ENCODE measurements around the gene FBXL16.
A peak's percentile ranks its signal among the peaks of the same experiment; 100 is the strongest.
"Not testable (repeated sequence)": the region's sequence is repeated elsewhere in the genome, so short reads cannot be mapped to it uniquely, and the experiment has no call there.

FBXL16 gene

GRCh38 chr16:715477-716199 is 10.0 kb upstream of the FBXL16 start:
- Histone ChIP-seq H3K9me3 (ENCODE audit: low read length) (no peaks in the 10 kb centered on the region), H3K4me1 (ENCODE audit: insufficient read depth, low read length) (peaks cover 59% of the 10 kb centered on the region), H3K27me3 (ENCODE audit: insufficient read depth, low read length) (no peaks in the 10 kb centered on the region), H3K36me3 (ENCODE audit: insufficient read depth, low read length) (peaks cover 13% of the 10 kb centered on the region), H2AFZ (ENCODE audit: low read depth, low read length) (no peak overlapping the region), H3K4me3 (ENCODE audit: low read length) (peak overlapping the region; percentile 76)

DNA sequence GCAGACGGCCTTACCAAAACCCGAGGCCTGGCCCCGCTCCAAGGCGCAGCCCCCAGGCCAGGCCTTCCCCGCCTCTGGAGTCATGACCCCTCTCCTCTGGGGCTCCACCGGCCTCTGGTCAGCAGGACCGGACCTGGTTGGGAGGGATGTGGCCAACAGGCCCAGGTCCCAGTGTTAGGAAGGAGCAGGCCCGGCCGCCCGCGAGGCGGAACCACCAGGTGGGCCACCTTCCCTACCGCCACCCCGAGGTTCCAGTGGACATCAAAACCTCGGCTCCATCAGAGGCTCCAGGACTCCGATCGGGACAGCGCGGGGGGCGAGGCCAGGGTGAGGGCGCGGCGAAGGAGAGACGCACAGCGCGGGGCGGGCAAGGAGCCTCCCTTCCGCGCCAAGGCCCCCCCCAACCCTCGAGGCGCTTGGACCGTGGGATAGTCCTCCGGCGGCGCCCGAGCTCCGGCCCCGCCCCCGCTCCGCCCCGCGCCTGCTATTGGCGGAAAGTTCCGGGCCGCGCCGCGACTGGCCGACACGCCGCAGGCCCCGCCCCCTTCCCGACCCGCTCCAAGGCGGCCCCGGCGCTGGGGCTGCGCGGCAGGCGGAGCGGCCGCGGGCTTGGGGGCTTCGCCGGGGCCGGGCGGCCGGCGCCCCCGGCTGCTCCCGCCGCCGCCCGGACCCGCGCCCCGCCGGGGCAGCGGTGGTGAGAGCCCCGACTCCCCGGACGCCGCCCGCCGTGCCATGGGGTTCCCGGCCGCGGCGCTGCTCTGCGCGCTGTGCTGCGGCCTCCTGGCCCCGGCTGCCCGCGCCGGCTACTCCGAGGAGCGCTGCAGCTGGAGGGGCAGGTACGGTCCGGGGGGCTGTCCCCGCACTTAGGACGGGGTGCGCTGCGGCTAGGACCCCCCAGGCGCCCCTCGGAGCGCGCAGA is 9.2 kb upstream of the FBXL16 start, which contains the start of gene METRN:
Gene METRN (plus strand): TSS at position 561 of the 919 bp plus-strand sequence. CDS start 172 bp downstream, at position 733.
- Histone ChIP-seq H2AFZ (ENCODE audit: low read depth, low read length) (no peak within 1 kb of the TSS), H3K36me3 (ENCODE audit: insufficient read depth, low read length) (peaks cover 13% of the 10 kb centered on the region), H3K4me1 (ENCODE audit: insufficient read depth, low read length) (peaks cover 63% of the 10 kb centered on the region), H3K4me3 (ENCODE audit: low read length) (peak within 1 kb of the TSS; percentile 76), H3K27me3 (ENCODE audit: insufficient read depth, low read length) (no peaks in the 10 kb centered on the region), H3K9me3 (ENCODE audit: low read length) (no peaks in the 10 kb centered on the region)

DNA sequence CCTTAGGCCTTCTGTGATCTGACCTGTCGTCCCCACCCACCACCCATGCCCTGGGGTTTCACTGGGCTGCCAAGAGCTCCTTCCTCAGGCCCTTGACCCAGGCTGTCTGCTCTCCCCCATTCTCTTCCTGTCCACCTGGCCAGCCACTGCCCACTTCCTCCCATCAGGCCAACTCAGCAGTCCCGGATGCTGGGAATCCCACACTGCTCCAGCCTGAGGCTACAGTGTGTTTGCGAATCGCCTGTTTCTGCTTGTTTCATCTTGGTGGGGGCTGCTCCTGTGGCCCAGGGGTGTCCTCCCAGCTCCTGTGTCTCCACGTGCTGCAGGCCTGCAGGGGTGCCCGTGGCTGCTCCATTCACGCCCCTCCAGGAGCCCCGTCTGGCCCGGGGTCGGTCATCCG is 8.5 kb upstream of the FBXL16 start:
- H3K4me3 ChIP-seq (ENCODE audit: low read length) = no peak overlapping the region
- no peak overlapping the region for H2AFZ ChIP-seq (ENCODE audit: low read depth, low read length)
- H3K9me3 ChIP-seq (ENCODE audit: low read length) = no peaks in the 10 kb centered on the region
- peaks cover 13% of the 10 kb centered on the region for H3K36me3 ChIP-seq (ENCODE audit: insufficient read depth, low read length)
- no peaks in the 10 kb centered on the region for H3K27me3 ChIP-seq (ENCODE audit: insufficient read depth, low read length)
- H3K4me1 ChIP-seq (ENCODE audit: insufficient read depth, low read length) = peaks cover 61% of the 10 kb centered on the region

GRCh38 chr16:712740-713250 is 7.2 kb upstream of the FBXL16 start:
- not testable (repeated sequence) for H2AFZ ChIP-seq (ENCODE audit: low read depth, low read length); H3K27me3 ChIP-seq (ENCODE audit: insufficient read depth, low read length); H3K36me3 ChIP-seq (ENCODE audit: insufficient read depth, low read length); H3K9me3 ChIP-seq (ENCODE audit: low read length); H3K4me3 ChIP-seq (ENCODE audit: low read length)
- peaks cover 59% of the 10 kb centered on the region for H3K4me1 ChIP-seq (ENCODE audit: insufficient read depth, low read length)

DNA sequence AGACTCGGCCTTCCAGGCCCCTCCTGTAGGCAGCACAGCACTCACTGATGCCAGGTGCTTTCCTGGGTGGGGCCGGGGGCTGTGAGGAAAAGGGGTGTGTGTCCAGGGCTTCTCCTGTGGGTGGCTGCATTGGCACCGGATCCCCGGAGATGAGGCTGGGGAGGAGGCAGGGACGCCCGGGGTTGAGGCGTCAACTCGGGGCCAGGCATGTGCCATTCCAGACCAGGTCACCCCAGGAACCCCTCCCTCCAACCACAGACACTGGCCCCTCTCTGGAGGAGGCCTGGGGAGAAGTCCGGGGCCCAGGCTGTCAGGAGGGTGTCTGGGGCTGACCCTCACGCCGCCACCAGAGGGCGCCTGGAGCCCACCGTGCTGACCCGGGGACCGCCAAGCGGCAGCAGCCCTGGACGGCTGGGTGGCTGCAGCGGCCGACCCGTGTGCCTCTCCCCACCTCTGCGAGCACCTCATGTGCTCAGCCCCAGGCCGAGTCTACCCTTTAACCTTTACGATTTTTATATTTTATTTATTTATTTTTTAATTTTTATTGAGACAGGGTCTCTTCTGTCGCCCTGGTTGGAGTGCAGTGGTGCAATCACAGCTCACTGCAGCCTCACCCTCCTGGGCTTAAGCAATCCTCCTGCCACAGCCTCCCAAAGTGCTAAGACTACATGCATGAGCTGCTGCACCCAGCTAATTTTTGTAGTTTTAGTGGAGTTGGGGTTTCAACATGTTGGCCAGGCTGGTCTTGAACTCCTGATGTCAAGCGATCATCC is 6.1 kb upstream of the FBXL16 start:
- Histone ChIP-seq H2AFZ (ENCODE audit: low read depth, low read length) (no peak overlapping the region), H3K4me1 (ENCODE audit: insufficient read depth, low read length) (peaks cover 54% of the 10 kb centered on the region), H3K27me3 (ENCODE audit: insufficient read depth, low read length) (no peaks in the 10 kb centered on the region), H3K36me3 (ENCODE audit: insufficient read depth, low read length) (peaks cover under 1% of the 10 kb centered on the region), H3K9me3 (ENCODE audit: low read length) (no peaks in the 10 kb centered on the region), H3K4me3 (ENCODE audit: low read length) (no peak overlapping the region)

DNA sequence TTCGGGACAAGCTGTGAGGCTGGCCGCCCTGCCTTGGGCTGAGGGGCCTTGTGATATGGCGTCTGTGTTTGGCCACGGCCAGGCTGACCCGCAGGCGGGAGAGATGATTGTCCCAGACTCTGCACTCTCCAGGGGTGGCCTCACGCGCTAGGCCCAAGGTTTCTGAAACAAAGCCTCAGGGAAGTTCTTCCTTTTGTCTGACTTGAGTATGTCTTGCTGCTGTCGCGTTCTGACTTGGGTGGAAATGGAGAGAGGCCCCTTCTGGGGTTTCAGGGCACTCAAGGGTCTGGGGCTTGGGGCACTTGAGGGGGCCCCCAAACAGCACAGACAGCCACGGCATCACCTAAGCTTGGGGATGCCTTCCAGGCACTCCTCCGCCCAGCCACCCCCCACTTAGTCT is 5.5 kb upstream of the FBXL16 start:
- peak overlapping the region; percentile 29 for H3K4me3 ChIP-seq (ENCODE audit: low read length)
- no peaks in the 10 kb centered on the region for H3K36me3 ChIP-seq (ENCODE audit: insufficient read depth, low read length)
- no peaks in the 10 kb centered on the region for H3K27me3 ChIP-seq (ENCODE audit: insufficient read depth, low read length)
- H2AFZ ChIP-seq (ENCODE audit: low read depth, low read length) = no peak overlapping the region
- H3K4me1 ChIP-seq (ENCODE audit: insufficient read depth, low read length) = peaks cover 55% of the 10 kb centered on the region
- no peaks in the 10 kb centered on the region for H3K9me3 ChIP-seq (ENCODE audit: low read length)

GRCh38 chr16:710500-711075 is 5.0 kb upstream of the FBXL16 start:
- H3K4me3 ChIP-seq (ENCODE audit: low read length) = peak overlapping the region; percentile 29
- peaks cover 55% of the 10 kb centered on the region for H3K4me1 ChIP-seq (ENCODE audit: insufficient read depth, low read length)
- no peak overlapping the region for H2AFZ ChIP-seq (ENCODE audit: low read depth, low read length)
- no peaks in the 10 kb centered on the region for H3K9me3 ChIP-seq (ENCODE audit: low read length)
- H3K27me3 ChIP-seq (ENCODE audit: insufficient read depth, low read length) = no peaks in the 10 kb centered on the region
- H3K36me3 ChIP-seq (ENCODE audit: insufficient read depth, low read length) = no peaks in the 10 kb centered on the region

GRCh38 chr16:709566-710499 is 4.2 kb upstream of the FBXL16 start:
- peak overlapping the region; percentile 29 for H3K4me3 ChIP-seq (ENCODE audit: low read length)
- no peaks in the 10 kb centered on the region for H3K36me3 ChIP-seq (ENCODE audit: insufficient read depth, low read length)
- no peak overlapping the region for H2AFZ ChIP-seq (ENCODE audit: low read depth, low read length)
- no peaks in the 10 kb centered on the region for H3K27me3 ChIP-seq (ENCODE audit: insufficient read depth, low read length)
- H3K9me3 ChIP-seq (ENCODE audit: low read length) = no peaks in the 10 kb centered on the region
- H3K4me1 ChIP-seq (ENCODE audit: insufficient read depth, low read length) = peaks cover 56% of the 10 kb centered on the region

DNA sequence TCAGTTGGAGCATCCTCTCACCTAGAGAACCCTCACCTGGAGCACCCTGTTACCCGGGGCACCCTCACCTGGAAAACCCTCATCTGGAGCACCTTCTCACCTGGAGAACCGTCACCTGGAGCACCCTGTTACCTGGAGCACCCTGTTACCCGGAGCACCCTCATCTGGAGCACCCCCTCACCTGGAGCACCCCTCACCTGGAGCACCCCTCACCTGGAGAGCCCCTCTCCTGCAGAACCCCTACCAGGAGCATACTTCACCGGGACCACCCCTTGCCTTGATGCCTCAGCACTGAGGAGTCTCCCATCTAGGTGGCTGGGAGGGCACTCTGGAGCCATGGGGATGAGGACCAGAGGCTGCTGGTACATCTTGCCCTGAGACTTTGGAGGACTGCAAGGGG is 3.4 kb upstream of the FBXL16 start:
- Histone ChIP-seq H3K9me3 (ENCODE audit: low read length) (no peaks in the 10 kb centered on the region), H3K36me3 (ENCODE audit: insufficient read depth, low read length) (no peaks in the 10 kb centered on the region), H2AFZ (ENCODE audit: low read depth, low read length) (no peak overlapping the region), H3K4me1 (ENCODE audit: insufficient read depth, low read length) (peaks cover 57% of the 10 kb centered on the region), H3K27me3 (ENCODE audit: insufficient read depth, low read length) (no peaks in the 10 kb centered on the region), H3K4me3 (ENCODE audit: low read length) (no peak overlapping the region)

DNA sequence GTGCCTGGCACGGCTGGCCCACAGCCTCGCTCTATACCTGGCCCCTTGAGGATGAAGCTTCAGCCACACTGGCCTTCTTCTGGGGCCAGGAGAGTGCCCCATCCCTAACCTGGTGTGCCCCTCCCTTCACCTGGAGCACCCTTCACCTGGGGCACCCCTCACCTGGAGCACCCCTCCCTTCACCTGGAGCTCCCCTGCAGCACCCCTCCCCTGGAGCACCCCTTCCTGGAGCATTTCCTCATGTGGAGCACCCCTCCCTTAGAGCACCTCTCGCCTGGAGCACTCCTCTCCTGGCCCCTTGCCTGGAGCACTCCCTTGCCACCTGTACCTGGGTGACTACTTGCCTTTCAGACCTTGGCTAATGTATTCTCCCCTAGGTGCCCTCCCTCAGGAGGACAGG is 2.4 kb upstream of the FBXL16 start:
- H3K4me1 ChIP-seq (ENCODE audit: insufficient read depth, low read length) = peaks cover 62% of the 10 kb centered on the region

GRCh38 chr16:707062-707538 is 1.5 kb upstream of the FBXL16 start:
- no peak overlapping the region for H2AFZ ChIP-seq (ENCODE audit: low read depth, low read length)
- no peak overlapping the region for H3K4me3 ChIP-seq (ENCODE audit: low read length)
- no peaks in the 10 kb centered on the region for H3K27me3 ChIP-seq (ENCODE audit: insufficient read depth, low read length)
- H3K9me3 ChIP-seq (ENCODE audit: low read length) = no peaks in the 10 kb centered on the region
- no peaks in the 10 kb centered on the region for H3K36me3 ChIP-seq (ENCODE audit: insufficient read depth, low read length)
- peaks cover 62% of the 10 kb centered on the region for H3K4me1 ChIP-seq (ENCODE audit: insufficient read depth, low read length)

More for the DNA sequence above, 2.4 kb upstream of the FBXL16 start:
- Histone ChIP-seq H3K27me3 (ENCODE audit: insufficient read depth, low read length) (no peaks in the 10 kb centered on the region), H3K36me3 (ENCODE audit: insufficient read depth, low read length) (no peaks in the 10 kb centered on the region), H3K4me3 (ENCODE audit: low read length) (no peak overlapping the region), H2AFZ (ENCODE audit: low read depth, low read length) (no peak overlapping the region), H3K9me3 (ENCODE audit: low read length) (no peaks in the 10 kb centered on the region)
